ENCODE results near the gene CHAF1A. TPM values are rescaled to one million over a fixed set of nuclear protein-coding genes. Genes with fewer than 3 reads are reported as not detected.

The CHAF1A gene
- total RNA-seq, 1 donor from 2014 or later = 5.4 TPM

GRCh38 chr19:4393947-4394590 is 8.4 kb upstream of the CHAF1A start:
- intact Hi-C loops (cut with DNase I) = no loop called here
- ATAC-seq (ENCODE audit: poor library complexity) (no peak), DNase-seq (no peak)

DNA sequence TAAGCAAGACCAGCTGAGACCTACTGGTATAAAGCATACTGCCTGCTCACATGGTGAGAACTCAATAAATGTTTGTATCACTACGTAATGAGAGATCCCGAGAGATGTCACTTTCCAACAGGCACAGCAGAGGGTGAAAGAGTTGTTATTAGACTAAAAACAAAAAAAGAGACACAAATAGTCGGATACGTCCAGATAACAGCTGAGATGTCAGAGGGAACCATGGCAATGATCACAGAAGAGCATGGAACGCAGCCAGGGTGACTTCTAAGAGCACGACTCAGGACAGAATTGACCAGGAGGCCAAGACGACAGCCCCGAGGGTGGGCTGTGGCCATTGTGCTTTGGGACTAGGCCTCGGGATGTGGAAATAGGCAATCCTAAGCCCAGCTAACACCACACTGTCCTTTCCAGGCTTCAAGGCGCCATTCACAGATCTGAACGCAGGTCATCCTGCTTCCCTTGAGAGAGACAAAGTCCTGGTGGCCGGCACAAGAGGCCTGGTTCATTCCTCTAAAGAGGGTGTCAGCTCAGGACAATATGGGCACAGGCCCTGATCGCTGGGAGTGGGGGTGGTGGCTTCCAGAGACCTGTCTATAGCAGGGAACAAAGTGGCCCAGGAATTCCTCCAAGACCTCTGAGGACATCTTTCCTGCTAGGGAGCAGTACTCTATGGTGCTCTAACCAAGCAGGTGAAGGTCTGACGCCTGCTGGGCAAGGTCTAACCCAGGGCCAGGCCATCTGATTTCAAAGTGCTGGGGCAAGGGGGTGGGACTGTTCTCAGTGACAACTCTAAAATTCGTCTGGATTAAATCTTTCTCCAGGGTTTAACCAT is 5.3 kb upstream of the CHAF1A start:
- intact Hi-C loops (cut with DNase I) = no loop called here

GRCh38 chr19:4399812-4400134 is 2.7 kb upstream of the CHAF1A start:
- ATAC-seq (ENCODE audit: poor library complexity) (peak; percentile 22), DNase-seq (no peak)
- intact Hi-C loops (cut with DNase I) = loop anchor here (10.0 kb wide), 1 partner anchor 135 kb away; no protein-coding TSS in a partner anchor

More for the DNA sequence above, 5.3 kb upstream of the CHAF1A start:
- ATAC-seq (ENCODE audit: poor library complexity) (no peak), DNase-seq (no peak)

DNA sequence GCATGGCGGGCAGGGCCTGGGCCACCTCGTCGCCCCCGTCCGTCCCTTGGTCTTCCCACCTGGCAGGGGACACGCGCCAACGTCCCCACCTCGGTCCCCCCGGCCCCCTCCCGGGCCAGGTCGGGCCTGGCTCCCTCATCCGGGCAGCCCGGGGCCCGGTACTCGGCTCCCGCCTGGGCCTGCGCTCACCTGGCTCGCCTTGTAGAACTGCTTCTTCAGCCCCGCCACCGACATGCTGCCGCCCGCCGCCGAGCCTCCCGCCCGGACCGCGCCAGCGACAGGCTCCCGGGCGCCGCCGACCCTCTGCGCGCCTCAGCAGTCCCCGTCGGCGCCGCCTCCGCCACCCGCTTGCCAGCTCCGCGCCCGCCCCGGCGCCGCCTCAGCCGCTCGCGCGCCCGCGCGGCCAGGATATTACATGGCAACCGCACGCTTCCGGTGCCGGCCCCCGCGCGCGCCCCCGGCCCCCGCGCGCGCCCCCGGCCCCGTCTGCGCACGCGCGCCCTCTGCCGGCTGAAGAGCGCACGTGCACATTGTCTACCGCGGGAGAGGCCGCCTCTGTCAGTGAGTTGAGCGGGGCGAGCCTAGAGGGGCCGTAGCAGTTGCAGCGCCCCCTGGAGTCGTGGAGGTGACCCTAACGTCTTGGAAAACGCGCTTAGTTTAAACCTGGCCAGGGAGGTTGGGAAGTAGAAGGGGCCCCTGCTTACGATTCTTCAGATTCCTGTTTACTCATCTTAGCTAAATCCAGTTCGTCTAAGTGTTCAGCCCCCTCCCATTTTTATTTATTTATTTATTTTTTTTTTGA is 2.1 kb upstream of the CHAF1A start, which contains the start of gene SH3GL1:
Gene SH3GL1, minus strand, starts transcription at position 413 of the 802 bp plus-strand sequence. Its CDS starts 179 bp downstream, at position 234.
- peak; percentile 74 for ATAC-seq (ENCODE audit: poor library complexity)
- intact Hi-C loops (cut with DNase I) = loop anchor here (10.0 kb wide), 1 partner anchor 136 kb away; no protein-coding TSS in a partner anchor
- DNase-seq = peak; percentile 95

DNA sequence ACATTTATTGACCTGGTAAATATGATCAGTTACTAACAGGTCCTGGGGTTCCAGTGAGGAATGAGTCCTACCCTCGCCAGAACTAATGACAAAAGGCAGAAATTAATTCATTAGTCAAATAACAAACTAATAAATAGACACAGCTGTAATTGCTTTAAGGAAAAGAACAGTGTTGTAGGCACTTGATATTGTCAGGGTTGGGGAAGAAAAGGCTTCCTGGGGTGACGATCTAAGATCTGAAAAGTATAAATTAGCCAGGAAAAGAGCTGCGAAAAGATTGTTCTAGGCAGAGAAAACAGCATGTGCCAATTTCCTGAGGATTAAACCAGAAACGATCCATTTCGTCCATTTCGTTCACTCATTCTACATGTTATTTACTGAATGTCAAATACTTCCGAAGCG is 670 bp upstream of the CHAF1A start:
- ATAC-seq (ENCODE audit: poor library complexity) (no peak), DNase-seq (no peak)
- intact Hi-C loops (cut with DNase I) = loop anchor here (10.0 kb wide), 1 partner anchor 137 kb away; no protein-coding TSS in a partner anchor

- no peak for ATAC-seq (ENCODE audit: poor library complexity)
- intact Hi-C loops (cut with DNase I) = loop anchor here (10.0 kb wide), 1 partner anchor 138 kb away; no protein-coding TSS in a partner anchor
- no peak for DNase-seq
These were observed 743 bp downstream of the CHAF1A start for GRCh38 chr19:4403005-4403761.

DNA sequence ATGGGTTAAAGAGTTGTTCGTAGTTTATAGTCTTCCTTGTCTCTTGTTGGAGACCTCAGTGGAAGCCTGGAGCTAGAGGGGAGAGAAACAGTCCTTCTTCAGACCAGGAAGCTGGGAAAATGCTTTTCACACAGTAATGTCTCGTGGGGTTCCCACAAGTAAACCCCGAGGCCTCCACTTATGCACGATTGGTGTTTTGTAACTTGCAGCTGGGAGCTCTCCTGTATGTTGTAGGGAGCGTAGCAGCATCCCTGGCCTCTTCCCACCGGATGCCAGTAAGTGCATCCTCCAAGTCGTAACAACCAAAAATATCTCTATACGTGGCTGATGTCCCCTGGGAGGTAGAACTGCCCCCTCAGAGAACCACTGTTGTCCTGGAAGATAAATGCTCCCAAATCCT is 3.5 kb downstream of the CHAF1A start:
- DNase-seq = no peak
- intact Hi-C loops (cut with DNase I) = loop anchor here (10.0 kb wide), 1 partner anchor 141 kb away; no protein-coding TSS in a partner anchor
- ATAC-seq (ENCODE audit: poor library complexity) = no peak

- intact Hi-C loops (cut with DNase I) = loop anchor here (10.0 kb wide), 1 partner anchor 142 kb away; no protein-coding TSS in a partner anchor
- DNase-seq = no peak
- no peak for ATAC-seq (ENCODE audit: poor library complexity)
These were observed 4.2 kb downstream of the CHAF1A start for GRCh38 chr19:4406626-4407025.

DNA sequence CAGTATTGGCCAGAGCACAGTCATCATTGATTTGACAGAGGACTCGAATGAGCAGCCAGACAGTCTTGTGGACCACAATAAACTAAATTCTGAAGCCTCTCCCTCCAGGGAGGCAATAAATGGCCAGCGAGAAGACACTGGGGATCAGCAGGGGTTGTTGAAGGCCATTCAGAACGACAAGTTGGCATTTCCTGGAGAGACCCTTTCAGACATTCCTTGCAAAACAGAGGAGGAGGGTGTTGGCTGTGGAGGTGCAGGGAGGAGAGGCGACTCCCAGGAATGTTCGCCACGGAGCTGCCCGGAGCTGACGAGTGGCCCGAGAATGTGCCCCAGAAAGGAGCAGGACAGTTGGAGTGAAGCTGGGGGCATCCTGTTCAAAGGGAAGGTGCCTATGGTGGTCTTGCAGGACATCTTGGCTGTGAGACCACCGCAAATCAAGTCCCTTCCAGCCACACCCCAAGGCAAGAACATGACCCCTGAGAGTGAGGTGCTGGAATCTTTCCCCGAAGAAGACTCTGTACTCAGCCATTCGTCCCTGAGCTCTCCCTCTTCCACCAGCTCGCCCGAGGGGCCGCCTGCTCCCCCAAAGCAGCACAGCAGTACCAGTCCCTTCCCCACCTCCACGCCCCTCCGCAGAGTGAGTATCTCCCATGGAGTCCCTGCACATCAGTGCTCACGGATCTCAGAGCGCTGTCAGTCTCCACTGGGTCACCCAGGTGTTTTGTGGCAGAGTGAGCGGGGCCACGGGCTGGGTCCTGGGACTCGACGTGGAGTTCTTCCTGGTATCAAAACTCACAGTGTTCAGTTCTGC is 6.9 kb downstream of the CHAF1A start:
- no peak for DNase-seq
- intact Hi-C loops (cut with DNase I) = loop anchor here (10.0 kb wide), 1 partner anchor 145 kb away; no protein-coding TSS in a partner anchor
- no peak for ATAC-seq (ENCODE audit: poor library complexity)

GRCh38 chr19:4413588-4413987 is 11.1 kb downstream of the CHAF1A start:
- intact Hi-C loops (cut with DNase I) = no loop called here
- ATAC-seq (ENCODE audit: poor library complexity) = no peak
- no peak for DNase-seq

GRCh38 chr19:4414144-4414799 is 11.8 kb downstream of the CHAF1A start:
- ATAC-seq (ENCODE audit: poor library complexity) (no peak), DNase-seq (no peak)
- intact Hi-C loops (cut with DNase I) = no loop called here

DNA sequence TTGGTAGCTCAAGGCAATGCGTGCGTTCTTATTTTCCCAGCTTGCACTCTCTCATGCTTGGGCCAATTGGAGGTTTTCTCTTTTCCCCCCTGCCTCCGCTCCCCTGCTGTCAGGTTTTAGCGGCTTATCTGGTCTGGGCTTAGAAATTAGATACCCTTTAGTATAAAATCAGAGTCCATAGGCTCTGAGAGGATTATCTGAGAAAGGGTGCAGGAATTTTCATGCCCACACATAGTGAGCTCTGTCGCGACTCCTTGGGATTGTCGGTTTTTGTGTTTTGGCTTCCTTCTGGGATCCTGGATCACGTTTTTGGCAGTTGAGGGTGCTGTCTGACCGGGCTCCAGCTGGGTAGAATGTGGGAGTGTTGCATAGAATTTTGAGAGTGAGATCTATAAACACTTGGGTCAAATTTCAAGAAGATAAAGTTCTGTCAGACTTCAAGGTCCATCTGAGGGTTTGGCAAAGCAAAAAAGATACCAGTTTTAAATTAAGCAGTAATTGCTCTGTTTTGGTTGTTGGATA is 12.4 kb downstream of the CHAF1A start:
- DNase-seq (no peak), ATAC-seq (ENCODE audit: poor library complexity) (peak; percentile 36)
- intact Hi-C loops (cut with DNase I) = no loop called here

DNA sequence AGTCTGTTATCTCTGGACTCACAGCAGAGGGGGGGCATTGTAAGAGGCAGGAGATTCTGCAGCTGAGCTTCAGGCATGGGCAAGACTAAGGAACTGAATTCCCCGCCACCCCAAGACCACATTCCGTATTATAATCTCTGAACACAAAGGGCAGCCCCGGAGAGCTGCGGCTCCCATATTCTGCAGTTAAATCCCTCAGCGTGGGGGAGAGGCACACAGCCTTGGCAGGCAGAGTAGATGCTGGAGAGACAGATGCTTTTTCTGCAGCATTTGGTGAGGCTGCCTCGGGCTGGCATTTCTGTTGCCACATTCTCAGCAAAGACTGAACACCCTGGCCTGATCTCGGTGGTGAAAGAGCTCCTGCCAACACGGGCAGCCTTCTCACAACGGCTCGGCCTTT is 12.9 kb downstream of the CHAF1A start:
- peak; percentile 22 for ATAC-seq (ENCODE audit: poor library complexity)
- DNase-seq = no peak
- intact Hi-C loops (cut with DNase I) = no loop called here

GRCh38 chr19:4416268-4416667 is 13.8 kb downstream of the CHAF1A start:
- ATAC-seq (ENCODE audit: poor library complexity) (no peak), DNase-seq (no peak)
- intact Hi-C loops (cut with DNase I) = no loop called here

DNA sequence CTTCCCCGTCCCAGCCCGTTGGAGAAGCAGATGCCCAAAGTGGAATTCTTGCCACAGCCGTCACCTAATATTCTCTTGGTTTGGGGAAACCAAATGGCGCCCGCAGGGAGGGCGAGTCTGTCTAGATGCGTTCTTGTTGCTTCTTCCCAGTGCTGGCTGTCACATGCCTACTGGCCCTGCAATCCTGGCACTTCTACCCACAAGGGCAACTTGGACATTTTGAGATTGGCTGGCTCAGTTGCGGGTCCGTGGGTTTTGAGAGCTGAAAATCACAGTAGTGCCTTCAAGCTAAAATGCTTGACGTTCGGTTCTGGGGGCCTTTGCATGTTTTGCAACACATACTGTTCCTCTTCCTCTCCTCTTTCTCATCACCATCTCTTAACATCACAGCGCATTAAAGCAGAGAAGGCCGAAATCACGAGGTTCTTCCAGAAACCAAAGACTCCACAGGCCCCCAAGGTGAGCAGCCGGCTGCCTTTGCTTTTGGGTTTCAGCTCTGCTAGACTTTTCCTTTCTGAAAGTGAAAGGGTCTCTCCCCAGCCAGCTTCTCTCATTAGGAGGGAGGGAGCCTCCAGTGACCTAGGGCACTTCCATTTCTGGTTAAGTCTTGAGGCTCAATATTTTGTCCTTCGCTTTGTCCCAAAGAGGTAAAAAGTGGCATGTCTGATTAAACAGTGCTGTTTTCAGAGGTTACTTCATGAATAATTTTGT is 21.1 kb downstream of the CHAF1A start:
- intact Hi-C loops (cut with DNase I) = no loop called here

DNA sequence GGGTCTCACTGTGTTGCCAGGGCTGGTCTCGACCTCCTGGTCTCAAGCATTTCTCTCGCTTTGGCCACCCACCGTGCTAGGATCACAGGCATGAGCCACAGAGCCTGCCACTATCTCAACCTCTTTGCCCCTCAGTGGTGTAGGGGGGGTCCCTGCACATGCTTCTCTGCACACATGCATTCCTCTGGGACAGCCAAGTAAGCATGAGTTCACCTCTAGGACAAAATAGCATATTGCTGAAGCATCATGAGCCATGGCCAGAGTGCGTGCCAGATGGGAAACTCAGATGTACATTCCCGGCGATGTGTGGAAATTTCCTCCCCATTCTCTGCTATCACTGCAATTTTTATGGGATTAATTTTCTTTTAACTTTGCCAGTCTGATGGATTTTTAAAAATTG is 23.1 kb downstream of the CHAF1A start:
- DNase-seq = no peak
- intact Hi-C loops (cut with DNase I) = no loop called here
- ATAC-seq (ENCODE audit: poor library complexity) = no peak

More for the DNA sequence above, 21.1 kb downstream of the CHAF1A start:
- ATAC-seq (ENCODE audit: poor library complexity) = no peak
- no peak for DNase-seq

Measured in Right ventricle myocardium superior (tissue), 1 donor.